ENCODE data around the gene TCF4.

DNA sequence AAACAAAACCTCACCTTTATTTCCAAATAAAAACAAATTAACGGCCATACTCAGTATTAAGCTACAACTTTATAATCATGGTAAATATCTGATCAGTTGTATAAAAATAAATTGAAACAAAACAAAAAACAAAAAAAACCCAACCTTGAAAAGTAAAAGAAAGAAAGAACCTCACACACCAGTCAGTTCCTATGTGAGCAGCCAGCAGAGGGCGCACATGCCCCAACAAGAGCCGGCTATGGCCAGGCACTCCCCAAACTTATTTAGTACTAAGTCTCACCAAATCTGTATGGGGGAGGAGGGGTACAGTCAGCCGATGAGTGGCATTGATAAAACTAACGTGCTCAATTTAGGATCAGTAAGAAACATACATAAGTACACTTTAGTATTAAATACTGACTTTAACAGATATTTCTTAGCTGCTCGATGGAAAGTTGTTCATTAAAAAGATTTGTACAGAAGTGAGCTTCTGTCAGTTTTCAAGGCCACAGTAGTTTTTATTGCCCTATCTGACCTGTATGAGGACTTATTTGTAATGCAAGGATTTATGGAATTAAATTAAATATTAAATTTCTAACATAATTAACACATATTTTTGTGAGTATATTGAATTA, 172.6 kb downstream of the TCF4 start:
- TF ChIP-seq EZH2 (IDR thresholded peaks at IDR 0.05; ENCODE audit: borderline replicate concordance, low read depth, low read length, poor library complexity, severe bottlenecking) (no peak), CTCF (conservative IDR thresholded peaks at IDR 0.05; ENCODE audit: low read depth, low read length) (peak; percentile 99)

Data from A673 (cell line).